GM12874 (cell line): ENCODE data around the gene ARFGAP3.

Source experiments
- TF ChIP-seq, protein P1 (sequence below): IDR thresholded peaks from 2 replicates; pipeline ENCODE4 v1.5.1; 2011; ENCODE audit warnings: low read depth, mild to moderate bottlenecking, control low read depth, low read length, moderate library complexity; ENCODE audit not compliant: insufficient read depth

The ARFGAP3 gene

DNA sequence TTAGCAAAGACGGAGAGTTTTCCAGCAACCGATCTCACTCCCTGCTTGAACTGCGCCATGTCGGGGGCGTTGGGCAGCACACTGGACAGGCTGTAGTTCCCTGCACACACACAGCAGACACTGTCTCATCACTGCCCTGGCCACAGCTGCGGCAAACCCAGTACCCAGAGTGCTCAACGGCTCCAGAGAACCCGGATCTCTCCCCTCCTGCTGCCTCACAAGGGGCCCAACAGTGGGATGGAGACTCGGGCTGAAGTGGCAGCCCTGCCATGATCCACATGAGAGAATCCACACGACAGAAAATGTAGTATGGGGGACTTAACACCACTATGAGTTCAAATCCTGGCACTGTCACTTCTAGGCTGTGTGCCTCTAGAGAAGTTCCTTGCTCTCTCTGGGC, 58.0 kb downstream of the ARFGAP3 start:
- TF ChIP-seq, protein P1, sequence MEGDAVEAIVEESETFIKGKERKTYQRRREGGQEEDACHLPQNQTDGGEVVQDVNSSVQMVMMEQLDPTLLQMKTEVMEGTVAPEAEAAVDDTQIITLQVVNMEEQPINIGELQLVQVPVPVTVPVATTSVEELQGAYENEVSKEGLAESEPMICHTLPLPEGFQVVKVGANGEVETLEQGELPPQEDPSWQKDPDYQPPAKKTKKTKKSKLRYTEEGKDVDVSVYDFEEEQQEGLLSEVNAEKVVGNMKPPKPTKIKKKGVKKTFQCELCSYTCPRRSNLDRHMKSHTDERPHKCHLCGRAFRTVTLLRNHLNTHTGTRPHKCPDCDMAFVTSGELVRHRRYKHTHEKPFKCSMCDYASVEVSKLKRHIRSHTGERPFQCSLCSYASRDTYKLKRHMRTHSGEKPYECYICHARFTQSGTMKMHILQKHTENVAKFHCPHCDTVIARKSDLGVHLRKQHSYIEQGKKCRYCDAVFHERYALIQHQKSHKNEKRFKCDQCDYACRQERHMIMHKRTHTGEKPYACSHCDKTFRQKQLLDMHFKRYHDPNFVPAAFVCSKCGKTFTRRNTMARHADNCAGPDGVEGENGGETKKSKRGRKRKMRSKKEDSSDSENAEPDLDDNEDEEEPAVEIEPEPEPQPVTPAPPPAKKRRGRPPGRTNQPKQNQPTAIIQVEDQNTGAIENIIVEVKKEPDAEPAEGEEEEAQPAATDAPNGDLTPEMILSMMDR: no peak

DNA sequence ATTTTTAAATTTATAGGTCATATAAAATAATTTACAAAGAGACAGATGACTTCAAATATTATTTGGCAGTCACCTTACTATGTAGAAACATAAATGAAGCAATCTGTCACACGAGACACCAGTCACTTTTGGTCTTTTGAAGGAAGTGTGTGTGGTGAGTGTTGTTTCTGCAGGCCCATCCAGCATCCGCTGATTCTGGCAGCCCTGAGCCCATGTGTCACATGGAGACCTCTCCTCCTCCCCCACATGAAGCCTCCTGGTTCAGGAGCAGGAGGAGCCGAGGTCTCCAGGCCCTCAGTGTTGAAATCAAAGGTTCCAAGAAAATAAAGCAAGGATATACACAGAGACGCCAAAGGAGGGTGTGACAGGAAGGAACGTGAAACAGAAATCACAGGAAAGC, 60.1 kb downstream of the ARFGAP3 start:
- TF ChIP-seq, protein P1: no peak

DNA sequence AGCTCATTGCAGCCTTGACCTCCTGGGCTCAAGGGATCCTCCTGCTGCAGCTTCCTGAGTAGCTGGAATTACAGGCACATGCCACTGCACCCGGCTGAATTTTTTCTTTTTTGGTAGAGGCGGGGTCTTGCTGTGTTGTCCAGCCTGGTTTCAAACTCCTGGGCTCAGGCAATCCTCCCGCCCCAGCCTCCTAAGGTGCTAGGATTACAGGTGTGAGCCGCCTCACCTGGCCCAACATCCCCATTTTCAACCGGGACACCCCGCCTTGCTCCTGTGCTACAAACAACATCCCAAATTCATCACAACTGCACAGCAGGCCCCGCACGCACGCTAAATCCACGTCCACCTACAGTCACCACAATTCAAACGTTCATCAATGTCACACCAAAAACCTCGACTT, 61.0 kb downstream of the ARFGAP3 start:
- TF ChIP-seq, protein P1: no peak

DNA sequence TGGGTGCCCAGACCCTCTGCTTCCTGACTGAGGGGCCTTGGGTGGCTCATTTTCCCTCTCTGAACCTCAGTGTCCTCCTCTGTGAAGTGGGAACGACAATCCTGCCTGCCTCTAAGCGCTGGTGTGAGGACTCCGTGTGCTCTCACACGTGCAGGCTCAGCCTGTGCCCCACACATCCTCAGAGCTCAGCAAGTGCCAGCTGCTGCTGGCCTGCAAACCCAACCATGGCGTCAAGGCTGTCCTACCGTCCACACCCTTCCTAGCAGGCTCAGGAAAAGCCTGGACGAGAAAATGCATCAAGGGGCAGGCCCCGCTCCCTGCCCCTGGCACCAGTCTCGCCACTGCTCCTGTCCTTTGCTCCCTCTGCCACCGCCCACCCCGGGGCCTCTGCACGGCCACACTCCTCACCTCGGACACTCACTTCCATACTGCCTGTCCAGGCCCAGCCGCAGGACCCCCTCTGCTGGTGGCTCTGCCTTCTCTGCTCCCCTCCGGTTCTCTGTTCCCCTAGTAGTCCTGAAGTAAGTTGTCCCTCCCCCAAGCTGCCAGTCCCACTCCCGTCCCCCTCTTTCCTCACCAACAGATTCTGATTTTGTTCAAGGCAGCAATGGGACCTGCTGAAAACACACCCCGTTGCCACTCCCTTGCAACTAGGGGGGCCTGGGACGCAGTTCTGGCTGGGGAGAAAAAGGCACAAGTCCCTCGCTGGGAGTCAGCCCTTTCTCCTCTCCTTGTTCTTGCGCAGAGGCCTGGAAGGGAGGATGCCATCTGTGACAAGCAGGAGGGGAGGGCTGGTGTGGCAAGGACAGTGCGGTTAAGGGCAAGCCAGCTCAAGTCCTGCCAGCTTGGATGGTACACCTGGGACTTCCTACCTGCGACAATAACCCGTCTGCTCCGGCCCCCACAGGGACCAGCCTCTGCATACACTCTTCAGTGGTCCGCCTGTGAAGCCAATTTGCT, 62.2 kb downstream of the ARFGAP3 start:
- TF ChIP-seq, protein P1: no peak

DNA sequence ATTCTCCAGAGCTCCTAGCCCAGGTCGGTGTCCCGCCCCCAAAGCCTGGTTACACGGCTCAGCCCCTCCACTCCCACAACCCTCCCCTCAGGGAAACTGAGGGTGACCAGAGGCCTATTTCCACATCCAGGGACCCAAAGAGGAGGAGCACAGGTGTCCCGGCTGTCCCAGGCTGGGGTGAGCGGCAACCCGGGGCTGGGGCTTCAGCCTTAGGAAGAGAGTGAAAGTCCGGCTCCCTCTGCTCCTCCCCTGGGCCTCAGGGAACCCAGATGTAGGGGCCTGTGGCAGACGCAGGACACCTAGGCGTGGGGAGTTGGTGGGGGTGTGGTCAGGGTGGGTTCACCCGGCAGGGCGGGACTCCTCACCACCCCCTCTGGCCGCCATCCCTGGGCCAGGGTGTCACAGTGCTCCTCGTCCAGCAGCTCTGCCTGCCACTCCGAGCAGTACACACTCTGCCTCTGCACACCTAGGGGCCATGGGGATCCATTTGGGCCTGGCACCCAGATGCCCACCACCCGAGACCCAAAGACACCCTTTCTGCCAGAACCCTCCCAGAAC, 63.1 kb downstream of the ARFGAP3 start:
- TF ChIP-seq, protein P1: no peak

DNA sequence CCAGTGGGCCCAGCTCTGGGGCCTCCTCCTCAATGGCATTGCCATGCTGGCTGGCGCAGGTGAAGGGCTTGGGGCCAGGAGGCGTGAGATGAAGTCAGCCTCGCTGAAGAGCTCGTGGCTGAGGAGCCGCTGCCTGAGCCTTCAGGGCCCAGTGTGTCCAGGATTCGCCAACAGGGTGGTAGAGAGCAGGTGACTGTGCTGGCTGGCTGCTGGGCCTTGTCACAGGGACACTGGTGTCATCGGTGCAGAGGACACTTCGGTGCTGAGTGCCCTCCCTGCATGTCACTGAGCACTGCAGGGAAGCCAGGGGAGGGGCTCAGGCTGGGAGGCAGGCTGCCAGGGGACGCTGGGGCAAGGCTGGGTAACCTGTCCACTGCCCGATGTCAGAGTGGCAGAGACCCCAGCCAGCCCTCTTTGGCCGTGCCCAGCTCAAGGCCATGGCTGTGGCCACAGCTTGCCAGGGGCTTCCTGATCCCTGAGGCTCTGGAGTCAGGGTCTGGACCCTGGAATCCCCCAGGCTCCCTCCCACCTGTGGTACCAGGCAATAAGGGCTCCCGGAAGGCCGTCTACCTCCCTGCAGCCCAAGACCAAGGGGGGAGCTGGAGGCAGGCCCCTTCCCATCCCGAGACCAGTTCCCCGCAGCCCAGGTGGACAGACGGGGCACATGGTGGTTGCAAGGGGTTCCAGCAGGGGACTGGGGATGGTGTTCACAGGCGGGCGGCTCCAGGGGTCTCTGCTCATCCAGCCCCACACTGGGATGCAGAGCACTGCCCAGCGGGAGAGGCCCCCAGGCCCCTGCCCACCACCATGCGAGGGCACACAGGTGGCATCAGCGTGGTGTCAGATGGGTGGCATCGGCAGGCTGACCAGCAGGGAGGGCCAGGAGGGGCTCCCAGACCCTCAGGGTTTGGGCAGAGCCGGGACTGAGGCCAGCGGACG, 63.9 kb downstream of the ARFGAP3 start:
- TF ChIP-seq, protein P1: no peak

DNA sequence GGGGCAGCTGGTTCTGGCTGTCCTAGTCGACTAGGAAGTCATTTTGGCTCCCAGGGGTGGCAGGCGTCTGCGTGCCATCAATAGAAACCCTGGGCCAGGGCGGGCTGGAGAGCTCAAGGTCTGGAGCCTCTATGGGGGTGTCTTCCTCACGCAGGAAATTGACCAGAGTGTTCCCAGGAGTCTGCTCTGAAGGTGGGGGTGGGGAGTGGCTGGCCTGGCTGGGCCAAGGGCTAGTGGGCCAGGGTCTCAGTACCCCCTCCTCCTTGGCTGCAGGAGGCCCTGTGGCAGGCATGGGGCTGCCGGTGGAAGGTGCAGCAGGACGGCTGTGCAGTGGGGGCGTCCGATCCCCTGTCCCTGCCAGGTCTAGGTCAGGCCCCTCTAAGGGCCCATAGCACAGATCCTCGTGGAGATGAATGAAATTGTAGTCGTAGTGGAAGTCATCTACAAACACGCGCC, 64.6 kb downstream of the ARFGAP3 start:
- TF ChIP-seq, protein P1: no peak
